ENCODE results near the gene HOOK1.
A peak's percentile ranks its signal among the peaks of the same experiment; 100 is the strongest.

Gene HOOK1

GRCh38 chr1:59878370-59878769 lies 63.6 kb downstream of the HOOK1 start:
- Histone ChIP-seq H3K4me3 (ENCODE audit: low read length) (no peak overlapping the region), H3K36me3 (ENCODE audit: control insufficient read depth, low read length) (no peaks in the 10 kb centered on the region), H3K27me3 (ENCODE audit: control insufficient read depth, low read length) (no peaks in the 10 kb centered on the region), H3K27ac (ENCODE audit: low read depth, low read length) (no peak overlapping the region), H3K4me2 (ENCODE audit: low read length) (no peak overlapping the region), H3K9me3 (ENCODE audit: control insufficient read depth, insufficient read depth, low read length) (no peaks in the 10 kb centered on the region), H3K9me2 (replicated peaks; ENCODE audit: control insufficient read depth, low read length) (no peaks in the 10 kb centered on the region), H3K79me2 (ENCODE audit: control insufficient read depth, low read length) (no peaks in the 10 kb centered on the region), H3F3A (ENCODE audit: control insufficient read depth, insufficient read depth) (no peaks in the 10 kb centered on the region), H4K20me1 (ENCODE audit: control insufficient read depth, insufficient read depth, low read depth, low read length) (no peaks in the 10 kb centered on the region), H3K4me1 (ENCODE audit: control insufficient read depth, low read length) (no peaks in the 10 kb centered on the region)
- TF ChIP-seq CTCF (IDR thresholded peaks at IDR 0.05; ENCODE audit: low read depth, low read length, poor library complexity, severe bottlenecking) (no peak), EZH2phosphoT487 (IDR thresholded peaks at IDR 0.05; ENCODE audit: borderline replicate concordance, low read length) (no peak)

GRCh38 chr1:59879574-59879973 lies 64.8 kb downstream of the HOOK1 start:
- H3K4me3 ChIP-seq (ENCODE audit: low read length), result no peak overlapping the region
- H3K36me3 ChIP-seq (ENCODE audit: control insufficient read depth, low read length), result no peaks in the 10 kb centered on the region
- no peak overlapping the region for H3K4me2 ChIP-seq (ENCODE audit: low read length)
- no peaks in the 10 kb centered on the region for H4K20me1 ChIP-seq (ENCODE audit: control insufficient read depth, insufficient read depth, low read depth, low read length)
- no peaks in the 10 kb centered on the region for H3K9me2 ChIP-seq (replicated peaks; ENCODE audit: control insufficient read depth, low read length)
- no peaks in the 10 kb centered on the region for H3K79me2 ChIP-seq (ENCODE audit: control insufficient read depth, low read length)
- TF ChIP-seq CTCF (IDR thresholded peaks at IDR 0.05; ENCODE audit: low read depth, low read length, poor library complexity, severe bottlenecking) (peak; percentile 30), EZH2phosphoT487 (IDR thresholded peaks at IDR 0.05; ENCODE audit: borderline replicate concordance, low read length) (no peak)
- no peaks in the 10 kb centered on the region for H3K27me3 ChIP-seq (ENCODE audit: control insufficient read depth, low read length)
- no peaks in the 10 kb centered on the region for H3K4me1 ChIP-seq (ENCODE audit: control insufficient read depth, low read length)
- H3K9me3 ChIP-seq (ENCODE audit: control insufficient read depth, insufficient read depth, low read length), result no peaks in the 10 kb centered on the region
- H3K27ac ChIP-seq (ENCODE audit: low read depth, low read length), result no peak overlapping the region
- no peaks in the 10 kb centered on the region for H3F3A ChIP-seq (ENCODE audit: control insufficient read depth, insufficient read depth)

GRCh38 chr1:59879996-59880505 lies 65.3 kb downstream of the HOOK1 start:
- no peaks in the 10 kb centered on the region for H3K9me2 ChIP-seq (replicated peaks; ENCODE audit: control insufficient read depth, low read length)
- no peaks in the 10 kb centered on the region for H3K36me3 ChIP-seq (ENCODE audit: control insufficient read depth, low read length)
- no peak overlapping the region for H3K4me2 ChIP-seq (ENCODE audit: low read length)
- H3K4me3 ChIP-seq (ENCODE audit: low read length), result no peak overlapping the region
- no peaks in the 10 kb centered on the region for H3K27me3 ChIP-seq (ENCODE audit: control insufficient read depth, low read length)
- no peaks in the 10 kb centered on the region for H3K9me3 ChIP-seq (ENCODE audit: control insufficient read depth, insufficient read depth, low read length)
- no peaks in the 10 kb centered on the region for H3F3A ChIP-seq (ENCODE audit: control insufficient read depth, insufficient read depth)
- H3K4me1 ChIP-seq (ENCODE audit: control insufficient read depth, low read length), result no peaks in the 10 kb centered on the region
- no peak overlapping the region for H3K27ac ChIP-seq (ENCODE audit: low read depth, low read length)
- no peak for TF ChIP-seq CTCF (IDR thresholded peaks at IDR 0.05; ENCODE audit: low read depth, low read length, poor library complexity, severe bottlenecking)
- H4K20me1 ChIP-seq (ENCODE audit: control insufficient read depth, insufficient read depth, low read depth, low read length), result no peaks in the 10 kb centered on the region
- H3K79me2 ChIP-seq (ENCODE audit: control insufficient read depth, low read length), result no peaks in the 10 kb centered on the region

- no peaks in the 10 kb centered on the region for H3K36me3 ChIP-seq (ENCODE audit: control insufficient read depth, low read length)
Observed at GRCh38 chr1:59880735-59881134, 66.0 kb downstream of the HOOK1 start.

More at GRCh38 chr1:59880735-59881134, 66.0 kb downstream of the HOOK1 start:
- no peak for TF ChIP-seq EZH2phosphoT487 (IDR thresholded peaks at IDR 0.05; ENCODE audit: borderline replicate concordance, low read length)
- TF ChIP-seq CTCF (IDR thresholded peaks at IDR 0.05; ENCODE audit: low read depth, low read length, poor library complexity, severe bottlenecking), result no peak
- Histone ChIP-seq H3K4me3 (ENCODE audit: low read length) (no peak overlapping the region), H3K9me3 (ENCODE audit: control insufficient read depth, insufficient read depth, low read length) (no peaks in the 10 kb centered on the region), H4K20me1 (ENCODE audit: control insufficient read depth, insufficient read depth, low read depth, low read length) (no peaks in the 10 kb centered on the region), H3K4me2 (ENCODE audit: low read length) (no peak overlapping the region), H3K79me2 (ENCODE audit: control insufficient read depth, low read length) (no peaks in the 10 kb centered on the region), H3K27ac (ENCODE audit: low read depth, low read length) (no peak overlapping the region), H3K4me1 (ENCODE audit: control insufficient read depth, low read length) (no peaks in the 10 kb centered on the region), H3K27me3 (ENCODE audit: control insufficient read depth, low read length) (no peaks in the 10 kb centered on the region), H3K9me2 (replicated peaks; ENCODE audit: control insufficient read depth, low read length) (no peaks in the 10 kb centered on the region), H3F3A (ENCODE audit: control insufficient read depth, insufficient read depth) (no peaks in the 10 kb centered on the region)
